ENCODE measurements around the gene RMDN3. TPM values are rescaled to one million over a fixed set of nuclear protein-coding genes. Genes with fewer than 3 reads are reported as not detected.

RMDN3 gene
- total and polyA plus RNA-seq, 2 of the 13 experiments (the other 11 are each of a cell fraction or from before 2014, with no cell fraction given), result 16.8 to 19.5 TPM

DNA sequence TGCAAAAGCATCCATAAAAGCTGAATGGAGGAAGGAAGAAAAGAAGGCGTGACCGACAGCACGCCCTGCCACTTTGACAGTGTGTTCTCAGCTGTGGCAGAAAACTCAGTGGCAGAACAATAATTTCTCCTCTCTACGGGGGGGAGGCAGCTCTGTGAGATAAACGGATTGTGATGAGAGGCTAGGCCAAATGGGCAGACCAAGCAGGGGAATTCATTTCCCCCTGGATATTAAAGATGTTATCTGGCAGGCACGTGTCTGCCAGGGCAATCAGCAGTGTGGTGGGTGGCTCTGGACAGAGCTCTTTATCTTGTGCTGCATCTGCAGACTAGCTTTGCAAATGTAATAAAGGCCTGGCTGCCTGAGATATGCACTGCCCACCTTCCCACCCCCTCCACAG is 1.9 kb upstream of the RMDN3 start (continued):
- TF ChIP-seq, protein P1, sequence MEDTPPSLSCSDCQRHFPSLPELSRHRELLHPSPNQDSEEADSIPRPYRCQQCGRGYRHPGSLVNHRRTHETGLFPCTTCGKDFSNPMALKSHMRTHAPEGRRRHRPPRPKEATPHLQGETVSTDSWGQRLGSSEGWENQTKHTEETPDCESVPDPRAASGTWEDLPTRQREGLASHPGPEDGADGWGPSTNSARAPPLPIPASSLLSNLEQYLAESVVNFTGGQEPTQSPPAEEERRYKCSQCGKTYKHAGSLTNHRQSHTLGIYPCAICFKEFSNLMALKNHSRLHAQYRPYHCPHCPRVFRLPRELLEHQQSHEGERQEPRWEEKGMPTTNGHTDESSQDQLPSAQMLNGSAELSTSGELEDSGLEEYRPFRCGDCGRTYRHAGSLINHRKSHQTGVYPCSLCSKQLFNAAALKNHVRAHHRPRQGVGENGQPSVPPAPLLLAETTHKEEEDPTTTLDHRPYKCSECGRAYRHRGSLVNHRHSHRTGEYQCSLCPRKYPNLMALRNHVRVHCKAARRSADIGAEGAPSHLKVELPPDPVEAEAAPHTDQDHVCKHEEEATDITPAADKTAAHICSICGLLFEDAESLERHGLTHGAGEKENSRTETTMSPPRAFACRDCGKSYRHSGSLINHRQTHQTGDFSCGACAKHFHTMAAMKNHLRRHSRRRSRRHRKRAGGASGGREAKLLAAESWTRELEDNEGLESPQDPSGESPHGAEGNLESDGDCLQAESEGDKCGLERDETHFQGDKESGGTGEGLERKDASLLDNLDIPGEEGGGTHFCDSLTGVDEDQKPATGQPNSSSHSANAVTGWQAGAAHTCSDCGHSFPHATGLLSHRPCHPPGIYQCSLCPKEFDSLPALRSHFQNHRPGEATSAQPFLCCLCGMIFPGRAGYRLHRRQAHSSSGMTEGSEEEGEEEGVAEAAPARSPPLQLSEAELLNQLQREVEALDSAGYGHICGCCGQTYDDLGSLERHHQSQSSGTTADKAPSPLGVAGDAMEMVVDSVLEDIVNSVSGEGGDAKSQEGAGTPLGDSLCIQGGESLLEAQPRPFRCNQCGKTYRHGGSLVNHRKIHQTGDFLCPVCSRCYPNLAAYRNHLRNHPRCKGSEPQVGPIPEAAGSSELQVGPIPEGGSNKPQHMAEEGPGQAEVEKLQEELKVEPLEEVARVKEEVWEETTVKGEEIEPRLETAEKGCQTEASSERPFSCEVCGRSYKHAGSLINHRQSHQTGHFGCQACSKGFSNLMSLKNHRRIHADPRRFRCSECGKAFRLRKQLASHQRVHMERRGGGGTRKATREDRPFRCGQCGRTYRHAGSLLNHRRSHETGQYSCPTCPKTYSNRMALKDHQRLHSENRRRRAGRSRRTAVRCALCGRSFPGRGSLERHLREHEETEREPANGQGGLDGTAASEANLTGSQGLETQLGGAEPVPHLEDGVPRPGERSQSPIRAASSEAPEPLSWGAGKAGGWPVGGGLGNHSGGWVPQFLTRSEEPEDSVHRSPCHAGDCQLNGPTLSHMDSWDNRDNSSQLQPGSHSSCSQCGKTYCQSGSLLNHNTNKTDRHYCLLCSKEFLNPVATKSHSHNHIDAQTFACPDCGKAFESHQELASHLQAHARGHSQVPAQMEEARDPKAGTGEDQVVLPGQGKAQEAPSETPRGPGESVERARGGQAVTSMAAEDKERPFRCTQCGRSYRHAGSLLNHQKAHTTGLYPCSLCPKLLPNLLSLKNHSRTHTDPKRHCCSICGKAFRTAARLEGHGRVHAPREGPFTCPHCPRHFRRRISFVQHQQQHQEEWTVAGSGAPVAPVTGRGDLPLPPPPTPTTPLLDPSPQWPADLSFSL (CRISPR knock-in tag; IDR thresholded peaks at IDR 0.05), result no peak
- no peak for TF ChIP-seq TCF7 (IDR thresholded peaks at IDR 0.05; ENCODE audit: low read depth)
- TF ChIP-seq HNRNPUL1 (IDR thresholded peaks at IDR 0.05; ENCODE audit: low read depth, low read length), result no peak
- TF ChIP-seq ZNF326 (CRISPR knock-in tag; IDR thresholded peaks at IDR 0.05; ENCODE audit: borderline replicate concordance), result no peak

DNA sequence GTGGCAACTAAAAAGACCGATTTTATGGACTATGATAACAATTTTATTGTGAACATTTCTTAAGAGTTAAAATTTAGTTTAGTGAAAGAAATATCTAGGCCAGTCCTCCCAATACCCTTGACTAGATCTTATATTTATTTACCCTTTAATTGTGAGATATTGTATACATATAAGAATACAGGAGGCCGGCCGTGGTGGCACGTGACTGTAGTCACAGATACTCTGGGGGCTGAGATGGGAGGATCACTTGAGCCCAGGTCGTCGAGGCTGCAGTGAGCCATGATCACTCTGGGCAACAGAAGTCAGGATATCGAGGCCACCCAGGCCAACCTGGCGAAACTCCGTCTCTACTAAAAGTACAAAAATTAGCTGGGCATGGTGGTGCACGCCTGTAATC is 756 bp upstream of the RMDN3 start:
- Histone ChIP-seq H3K27ac (ENCODE audit: extremely low read length, insufficient read depth, low read length) (peak overlapping the region; percentile 84), H3K4me1 (ENCODE audit: insufficient read depth, low read length) (peaks cover 61% of the 10 kb centered on the region), H4K20me1 (ENCODE audit: insufficient read depth, low read length) (no peaks in the 10 kb centered on the region), H3K36me3 (replicated peaks in 1 of 2; ENCODE audit: control insufficient read depth in 1 of 2, insufficient read depth in 2 of 2, low read length in 2 of 2) (peaks cover 8 to 14% of the 10 kb centered on the region in 2 experiments), H2AFZ (ENCODE audit: low read length) (no peak overlapping the region), H3K4me3 (replicated peaks in 1 of 3; ENCODE audit: insufficient read depth in 1 of 3, low read depth in 2 of 3, low read length in 3 of 3) (peak overlapping the region; percentile 83 to 98 (median 89)), H3K9me3 (ENCODE audit: low read length) (no peaks in the 10 kb centered on the region), H3K27me3 (ENCODE audit: control insufficient read depth in 1 of 2, insufficient read depth in 2 of 2, low read length in 2 of 2) (no peaks in the 10 kb centered on the region), H3K4me2 (ENCODE audit: low read depth, low read length) (peak overlapping the region; percentile 84), H3K79me2 (ENCODE audit: insufficient read depth, low read length) (peaks cover 27% of the 10 kb centered on the region), H3K9ac (ENCODE audit: insufficient read depth, low read depth, low read length) (peak overlapping the region; percentile 87)
- TF ChIP-seq ZFP36L1 (CRISPR knock-in tag; IDR thresholded peaks at IDR 0.05), result no peak
- TF ChIP-seq BHLHE40 (IDR thresholded peaks at IDR 0.05; ENCODE audit: low read length), result 0 out of 2 replicates have a peak, but pooled peaks have one; percentile 24
- POLR2A ChIA-PET, result interaction anchor here (1.3 kb wide), 1 partner anchor 52 kb away, joined by 3 read pairs; the partner anchor contains the start of gene DNAJC17
- 65% methylated on average over 10 of the region's 10 CpGs for WGBS (ENCODE audit: low lambda C conversion rate)
- in situ Hi-C loops (cut with HindIII; ENCODE audit: extremely low pct_ligation_motif_present, low pct_unique_long_range_greater_than_20kb), result no loop called here
- no peak for DNase-seq (ENCODE audit: low spot score)
- FAIRE-seq, result no peak
- intact Hi-C loops (cut with micrococcal nuclease; ENCODE audit: unreplicated experiment), result loop anchor here (10.0 kb wide), 1 partner anchor 161 kb away; the partner anchor contains the start of gene KNL1
- CTCF ChIA-PET (ENCODE audit: low intra/inter-chr PET ratio, low total read pairs), result no interaction called here
- ATAC-seq, result no peak
- BruUV-seq (replicated peaks), result no TSS peak

All from HepG2 (cell line).